ENCODE measurements around the gene SIK3. TPM values are rescaled to one million over a fixed set of nuclear protein-coding genes. Genes with fewer than 3 reads are reported as not detected.

Gene SIK3
- total RNA-seq, 1 donor: 25.7 TPM

GRCh38 chr11:117107701-117108590 lies 9.7 kb upstream of the SIK3 start:
- Histone ChIP-seq H3K36me3 (ENCODE audit: insufficient read depth, low read length) (no peaks in the 10 kb centered on the region), H3K9me3 (ENCODE audit: low read depth, low read length) (no peaks in the 10 kb centered on the region), H2AFZ (ENCODE audit: low read length) (peak overlapping the region; percentile 56), H3K4me3 (ENCODE audit: insufficient read depth, low read length) (no peak overlapping the region), H3K4me2 (ENCODE audit: insufficient read depth, low read length) (peak overlapping the region; percentile 65), H3K4me1 (ENCODE audit: insufficient read depth, low read length) (peaks cover 8% of the 10 kb centered on the region), H3K27me3 (ENCODE audit: insufficient read depth, low read length) (no peaks in the 10 kb centered on the region), H3K27ac (ENCODE audit: low read depth, low read length) (no peak overlapping the region), H3K79me2 (ENCODE audit: insufficient read depth, low read length) (no peaks in the 10 kb centered on the region), H4K20me1 (ENCODE audit: insufficient read depth, low read length) (no peaks in the 10 kb centered on the region)
- DNase-seq (ENCODE audit: insufficient read length, low spot score, missing footprints): peak; percentile 79
- no peak for TF ChIP-seq CTCF (IDR thresholded peaks at IDR 0.05; ENCODE audit: extremely low read depth, low read depth, low read length)

- no peak overlapping the region for H3K4me2 ChIP-seq (ENCODE audit: insufficient read depth, low read length)
- H3K4me1 ChIP-seq (ENCODE audit: insufficient read depth, low read length): peaks cover 27% of the 10 kb centered on the region
- no peaks in the 10 kb centered on the region for H3K27me3 ChIP-seq (ENCODE audit: insufficient read depth, low read length)
- peaks cover 26% of the 10 kb centered on the region for H3K79me2 ChIP-seq (ENCODE audit: insufficient read depth, low read length)
- no peak overlapping the region for H3K27ac ChIP-seq (ENCODE audit: low read depth, low read length)
- no peaks in the 10 kb centered on the region for H3K36me3 ChIP-seq (ENCODE audit: insufficient read depth, low read length)
- peaks cover 13% of the 10 kb centered on the region for H4K20me1 ChIP-seq (ENCODE audit: insufficient read depth, low read length)
- H3K4me3 ChIP-seq (ENCODE audit: insufficient read depth, low read length): no peak overlapping the region
- no peaks in the 10 kb centered on the region for H3K9me3 ChIP-seq (ENCODE audit: low read depth, low read length)
- TF ChIP-seq CTCF (IDR thresholded peaks at IDR 0.05; ENCODE audit: extremely low read depth, low read depth, low read length): no peak
- DNase-seq (ENCODE audit: insufficient read length, low spot score, missing footprints): no peak
- no peak overlapping the region for H2AFZ ChIP-seq (ENCODE audit: low read length)
Measured at GRCh38 chr11:117100556-117100955, 2.3 kb upstream of the SIK3 start.

- H2AFZ ChIP-seq (ENCODE audit: low read length): peak overlapping the region; percentile 5
- no peaks in the 10 kb centered on the region for H3K27me3 ChIP-seq (ENCODE audit: insufficient read depth, low read length)
- no peak for TF ChIP-seq CTCF (IDR thresholded peaks at IDR 0.05; ENCODE audit: extremely low read depth, low read depth, low read length)
- H3K9me3 ChIP-seq (ENCODE audit: low read depth, low read length): no peaks in the 10 kb centered on the region
- peak overlapping the region; percentile 100 for H3K27ac ChIP-seq (ENCODE audit: low read depth, low read length)
- peaks cover 21% of the 10 kb centered on the region for H4K20me1 ChIP-seq (ENCODE audit: insufficient read depth, low read length)
- H3K36me3 ChIP-seq (ENCODE audit: insufficient read depth, low read length): no peaks in the 10 kb centered on the region
- peak overlapping the region; percentile 98 for H3K4me2 ChIP-seq (ENCODE audit: insufficient read depth, low read length)
- DNase-seq (ENCODE audit: insufficient read length, low spot score, missing footprints): peak; percentile 66
- peaks cover 34% of the 10 kb centered on the region for H3K79me2 ChIP-seq (ENCODE audit: insufficient read depth, low read length)
- no peak overlapping the region for H3K4me3 ChIP-seq (ENCODE audit: insufficient read depth, low read length)
- peaks cover 36% of the 10 kb centered on the region for H3K4me1 ChIP-seq (ENCODE audit: insufficient read depth, low read length)
Measured at GRCh38 chr11:117099696-117100095, 1.5 kb upstream of the SIK3 start.

Measured in osteoblast (primary cell).